HEK293 (cell line): ENCODE data around the gene PTPN20.
A peak's percentile ranks its signal among the peaks of the same experiment; 100 is the strongest.

ENCODE experiments used
- CTCF ChIA-PET: fragments of 350-600 bp; formaldehyde crosslinking; extraction: SDS; loops from one replicate; lab custom pipeline; 2021; ENCODE audit warnings: antibody characterized with exemption; lab: Yijun Ruan, JAX
- POLR2A ChIA-PET: fragments of 300-600 bp; formaldehyde crosslinking; extraction: SDS; loops from one replicate; lab custom pipeline; 2020; ENCODE audit warnings: antibody characterized with exemption, inconsistent platforms; lab: Yijun Ruan, JAX
- H3K27ac ChIP-seq: fragments of 200-500 bp; sonication (Bioruptor generic); 2 replicates; pipeline ENCODE4 v1.5.1; 2014; ENCODE audit warnings: low read depth, low read length, control low read depth, inconsistent platforms; ENCODE audit errors: extremely low read depth
- H3K36me3 ChIP-seq, 2 experiments: fragments of 200-500 bp in 1 of 2; sonication (Bioruptor generic) in 1 of 2; 1 replicate in 1 of 2; 2 replicates in 1 of 2; pipeline ENCODE4 v1.5.1; 2014 to 2017; ENCODE audit warnings: inconsistent platforms in 2 of 2, low read length in 2 of 2; ENCODE audit not compliant: control insufficient read depth in 2 of 2, insufficient read depth in 1 of 2
- H3K4me1 ChIP-seq: fragments of 200-500 bp; sonication (Bioruptor generic); 2 replicates; pipeline ENCODE4 v1.5.1; 2014; ENCODE audit warnings: mild to moderate bottlenecking, low read length, inconsistent platforms; ENCODE audit not compliant: control insufficient read depth, insufficient read depth
- H3K4me3 ChIP-seq: 2 replicates; pipeline ENCODE4 v1.5.1; 2011; ENCODE audit warnings: low read depth, mild to moderate bottlenecking, control low read depth, low read length, moderate library complexity
- H3K9me3 ChIP-seq: fragments of 200-500 bp; sonication (Bioruptor generic); 2 replicates; pipeline ENCODE4 v1.5.1; 2014; ENCODE audit warnings: low read depth, low read length, inconsistent platforms; ENCODE audit not compliant: control insufficient read depth, insufficient read depth
- BCL11B ChIP-seq: fragments of 450-650 bp; formaldehyde crosslinking; IDR thresholded peaks from 2 replicates; pipeline ENCODE4 v1.5.1; 2016; ENCODE audit warnings: low read depth, missing biosample characterization, missing genetic modification characterization
- GLI4 ChIP-seq: fragments of 450-650 bp; formaldehyde crosslinking; IDR thresholded peaks from 2 replicates; pipeline ENCODE4 v1.5.1; 2016; ENCODE audit warnings: missing biosample characterization, missing genetic modification characterization
- IKZF3 ChIP-seq: fragments of 450-650 bp; IDR thresholded peaks from 2 replicates; pipeline ENCODE4 v1.5.0; 2018; ENCODE audit warnings: missing biosample characterization, mild to moderate bottlenecking, missing genetic modification characterization, moderate library complexity
- KLF8 ChIP-seq: fragments of 450-650 bp; formaldehyde crosslinking; IDR thresholded peaks from 2 replicates; pipeline ENCODE4 v1.5.1; 2016; ENCODE audit warnings: missing biosample characterization, missing genetic modification characterization
- SCRT2 ChIP-seq: fragments of 450-650 bp; formaldehyde crosslinking; IDR thresholded peaks from 2 replicates; pipeline ENCODE4 v1.5.1; 2016; ENCODE audit warnings: missing biosample characterization, missing genetic modification characterization
- SP3 ChIP-seq: fragments of 450-650 bp; formaldehyde crosslinking; IDR thresholded peaks from 2 replicates; pipeline ENCODE4 v1.5.1; 2016; ENCODE audit warnings: missing biosample characterization, missing genetic modification characterization
- ZNF10 ChIP-seq: fragments of 450-650 bp; formaldehyde crosslinking; IDR thresholded peaks from 2 replicates; pipeline ENCODE4 v1.5.1; 2017; ENCODE audit warnings: missing biosample characterization, missing genetic modification characterization
- ZNF114 ChIP-seq: fragments of 450-650 bp; formaldehyde crosslinking; IDR thresholded peaks from 2 replicates; pipeline ENCODE4 v1.5.0; 2017; ENCODE audit warnings: missing biosample characterization, missing genetic modification characterization
- ZNF146 ChIP-seq: fragments of 450-650 bp; formaldehyde crosslinking; IDR thresholded peaks from 2 replicates; pipeline ENCODE4 v1.5.1; 2016; ENCODE audit warnings: missing biosample characterization, missing genetic modification characterization
- ZNF274 ChIP-seq, 2 experiments: fragments of 200-500 bp in 1 of 2; fragments of 450-650 bp in 1 of 2; sonication (Bioruptor generic) in 1 of 2; formaldehyde crosslinking in 1 of 2; IDR thresholded peaks; 2 replicates each; pipeline versions ENCODE4 v1.5.1 to v1.6.1; 2014 to 2016; ENCODE audit warnings: borderline replicate concordance in 1 of 2, inconsistent platforms in 1 of 2, low read length in 1 of 2, missing biosample characterization in 1 of 2, missing genetic modification characterization in 1 of 2
- ZNF311 ChIP-seq: fragments of 450-650 bp; formaldehyde crosslinking; IDR thresholded peaks from 2 replicates; pipeline ENCODE4 v1.5.1; 2017; ENCODE audit warnings: missing biosample characterization, missing genetic modification characterization, borderline replicate concordance
- ZNF558 ChIP-seq: fragments of 450-650 bp; formaldehyde crosslinking; IDR thresholded peaks from 2 replicates; pipeline ENCODE4 v1.5.1; 2016; ENCODE audit warnings: missing biosample characterization, missing genetic modification characterization
- ZNF747 ChIP-seq: fragments of 450-650 bp; formaldehyde crosslinking; IDR thresholded peaks from 2 replicates; pipeline ENCODE4 v1.5.1; 2016; ENCODE audit warnings: missing biosample characterization, missing genetic modification characterization
- ZNF776 ChIP-seq: fragments of 450-650 bp; formaldehyde crosslinking; IDR thresholded peaks from 2 replicates; pipeline ENCODE4 v1.5.0; 2017; ENCODE audit warnings: missing biosample characterization, missing genetic modification characterization, borderline replicate concordance
- TF ChIP-seq, protein P1 (sequence below): fragments of 450-650 bp; formaldehyde crosslinking; IDR thresholded peaks from 2 replicates; pipeline ENCODE4 v1.5.1; 2017; ENCODE audit warnings: missing biosample characterization, missing genetic modification characterization
- TF ChIP-seq, protein P2 (sequence below): IDR thresholded peaks from 2 replicates; pipeline ENCODE4 v1.6.1; 2011; ENCODE audit warnings: mild to moderate bottlenecking, low read depth, low read length, borderline replicate concordance
- TF ChIP-seq, protein P3 (sequence below): fragments of 450-650 bp; formaldehyde crosslinking; IDR thresholded peaks from 2 replicates; pipeline ENCODE4 v1.5.1; 2016; ENCODE audit warnings: missing biosample characterization, missing genetic modification characterization
- TF ChIP-seq, protein P4 (sequence below): fragments of 450-650 bp; formaldehyde crosslinking; IDR thresholded peaks from 2 replicates; pipeline ENCODE4 v1.5.1; 2016; ENCODE audit warnings: missing biosample characterization, missing genetic modification characterization

The PTPN20 gene

DNA sequence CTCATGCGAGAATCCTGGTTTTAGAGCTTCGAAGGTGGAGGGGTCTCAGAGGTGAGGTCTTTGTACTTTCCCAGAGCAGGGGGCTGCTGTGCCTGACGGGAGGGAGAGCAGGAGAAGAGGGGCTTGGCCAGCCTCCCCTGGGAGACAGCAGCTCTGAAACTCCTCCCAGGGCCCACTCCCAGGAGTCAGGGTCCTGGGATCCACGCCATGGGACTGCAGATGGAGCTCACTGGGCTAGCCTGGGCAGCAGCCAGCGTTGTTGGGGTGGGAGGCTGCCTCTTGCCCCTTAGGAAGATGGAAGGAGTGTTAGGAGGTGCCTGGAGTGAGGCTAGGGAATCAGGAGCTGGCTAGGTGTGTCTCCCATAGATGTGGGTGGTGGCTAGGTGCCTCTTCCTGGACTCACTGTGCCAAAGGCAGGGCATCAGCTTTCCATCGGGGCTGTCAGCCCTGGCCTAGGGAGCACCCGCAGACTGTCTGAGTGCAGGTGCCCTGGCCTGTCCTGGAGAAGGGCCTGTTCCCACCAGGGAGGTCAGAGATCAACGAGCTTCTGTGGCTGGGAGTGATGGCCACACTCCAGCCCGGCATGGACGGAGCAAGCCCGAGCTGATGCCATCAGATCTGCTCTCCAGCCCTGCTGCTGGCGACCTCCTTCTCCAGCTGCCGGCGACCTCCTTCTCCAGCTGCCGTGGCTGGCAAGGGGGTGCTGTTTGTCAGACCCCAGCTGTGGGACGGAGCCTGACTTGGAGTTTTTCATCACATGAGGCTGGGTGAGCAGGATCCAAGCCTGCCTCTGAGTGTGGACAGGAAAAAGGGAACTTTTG is 111.3 kb downstream of the PTPN20 start (continued):
- TF ChIP-seq ZNF747 (tag by site-specific recombination), result no peak
- TF ChIP-seq KLF8 (tag by site-specific recombination), result no peak
- TF ChIP-seq, protein P1, sequence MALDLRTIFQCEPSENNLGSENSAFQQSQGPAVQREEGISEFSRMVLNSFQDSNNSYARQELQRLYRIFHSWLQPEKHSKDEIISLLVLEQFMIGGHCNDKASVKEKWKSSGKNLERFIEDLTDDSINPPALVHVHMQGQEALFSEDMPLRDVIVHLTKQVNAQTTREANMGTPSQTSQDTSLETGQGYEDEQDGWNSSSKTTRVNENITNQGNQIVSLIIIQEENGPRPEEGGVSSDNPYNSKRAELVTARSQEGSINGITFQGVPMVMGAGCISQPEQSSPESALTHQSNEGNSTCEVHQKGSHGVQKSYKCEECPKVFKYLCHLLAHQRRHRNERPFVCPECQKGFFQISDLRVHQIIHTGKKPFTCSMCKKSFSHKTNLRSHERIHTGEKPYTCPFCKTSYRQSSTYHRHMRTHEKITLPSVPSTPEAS (tag by site-specific recombination), result no peak
- TF ChIP-seq SP3 (tag by site-specific recombination), result no peak
- no peak for TF ChIP-seq ZNF274 (IDR thresholded peaks at IDR 0.05; ENCODE audit: low read length)
- no peak for TF ChIP-seq ZNF274 (tag by site-specific recombination; IDR thresholded peaks at IDR 0.05; ENCODE audit: borderline replicate concordance)
- TF ChIP-seq, protein P2, sequence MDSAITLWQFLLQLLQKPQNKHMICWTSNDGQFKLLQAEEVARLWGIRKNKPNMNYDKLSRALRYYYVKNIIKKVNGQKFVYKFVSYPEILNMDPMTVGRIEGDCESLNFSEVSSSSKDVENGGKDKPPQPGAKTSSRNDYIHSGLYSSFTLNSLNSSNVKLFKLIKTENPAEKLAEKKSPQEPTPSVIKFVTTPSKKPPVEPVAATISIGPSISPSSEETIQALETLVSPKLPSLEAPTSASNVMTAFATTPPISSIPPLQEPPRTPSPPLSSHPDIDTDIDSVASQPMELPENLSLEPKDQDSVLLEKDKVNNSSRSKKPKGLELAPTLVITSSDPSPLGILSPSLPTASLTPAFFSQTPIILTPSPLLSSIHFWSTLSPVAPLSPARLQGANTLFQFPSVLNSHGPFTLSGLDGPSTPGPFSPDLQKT, result no peak

DNA sequence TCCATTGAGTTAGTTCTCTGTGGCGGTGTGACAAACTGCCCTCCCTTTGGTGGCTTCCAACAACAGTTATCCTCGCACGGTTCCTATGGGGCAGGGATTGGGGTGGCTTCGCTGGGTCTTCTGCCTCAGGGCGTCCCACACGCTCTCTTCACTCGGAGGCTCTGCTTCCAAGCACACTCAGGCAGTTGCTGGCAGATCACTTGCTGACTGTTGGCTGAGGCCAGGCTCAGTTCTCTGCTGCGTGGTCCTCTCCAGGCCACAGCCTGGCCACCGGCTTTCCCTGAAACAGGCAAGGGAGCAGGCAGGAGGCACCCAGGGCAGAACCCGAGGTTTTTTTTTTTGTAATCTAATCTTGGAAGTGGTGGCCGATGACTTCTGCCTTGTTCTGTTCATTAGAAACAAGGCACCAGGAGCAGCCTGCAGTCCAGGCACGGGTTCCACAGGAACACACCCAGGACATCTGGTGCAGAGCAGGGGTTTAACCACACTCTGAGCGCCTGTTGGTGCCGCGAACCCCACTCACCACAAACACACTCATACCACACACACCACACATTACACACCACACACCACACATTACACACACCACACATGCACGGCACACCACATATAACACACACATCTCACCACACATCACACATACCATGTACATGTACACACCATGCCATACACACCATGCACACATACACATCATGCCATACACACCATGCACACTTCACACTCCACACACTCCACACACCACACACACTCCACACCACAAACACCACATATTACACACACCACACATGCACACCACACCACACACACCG is 112.2 kb downstream of the PTPN20 start:
- no peaks in the 10 kb centered on the region for H3K9me3 ChIP-seq
- H3K27ac ChIP-seq, result no peak overlapping the region
- no peak overlapping the region for H3K4me3 ChIP-seq
- ChIA-PET POLR2A (no interaction called here), CTCF (interaction anchor here (0.9 to 4.3 kb wide), 10 partner anchors 10 to 341 kb away, joined by 3 to 83 read pairs (median 8); no protein-coding TSS in a partner anchor)
- H3K4me1 ChIP-seq, result no peaks in the 10 kb centered on the region
- no peaks in the 10 kb centered on the region for H3K36me3 ChIP-seq
- TF ChIP-seq ZNF146 (tag by site-specific recombination) (no peak), GLI4 (tag by site-specific recombination) (0 out of 2 replicates have a peak, but pooled peaks have one; percentile 63)
- TF ChIP-seq, protein P3, sequence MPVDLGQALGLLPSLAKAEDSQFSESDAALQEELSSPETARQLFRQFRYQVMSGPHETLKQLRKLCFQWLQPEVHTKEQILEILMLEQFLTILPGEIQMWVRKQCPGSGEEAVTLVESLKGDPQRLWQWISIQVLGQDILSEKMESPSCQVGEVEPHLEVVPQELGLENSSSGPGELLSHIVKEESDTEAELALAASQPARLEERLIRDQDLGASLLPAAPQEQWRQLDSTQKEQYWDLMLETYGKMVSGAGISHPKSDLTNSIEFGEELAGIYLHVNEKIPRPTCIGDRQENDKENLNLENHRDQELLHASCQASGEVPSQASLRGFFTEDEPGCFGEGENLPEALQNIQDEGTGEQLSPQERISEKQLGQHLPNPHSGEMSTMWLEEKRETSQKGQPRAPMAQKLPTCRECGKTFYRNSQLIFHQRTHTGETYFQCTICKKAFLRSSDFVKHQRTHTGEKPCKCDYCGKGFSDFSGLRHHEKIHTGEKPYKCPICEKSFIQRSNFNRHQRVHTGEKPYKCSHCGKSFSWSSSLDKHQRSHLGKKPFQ (tag by site-specific recombination), result peak; percentile 90; the same call in 1 of the 2 replicates
- TF ChIP-seq, protein P4, sequence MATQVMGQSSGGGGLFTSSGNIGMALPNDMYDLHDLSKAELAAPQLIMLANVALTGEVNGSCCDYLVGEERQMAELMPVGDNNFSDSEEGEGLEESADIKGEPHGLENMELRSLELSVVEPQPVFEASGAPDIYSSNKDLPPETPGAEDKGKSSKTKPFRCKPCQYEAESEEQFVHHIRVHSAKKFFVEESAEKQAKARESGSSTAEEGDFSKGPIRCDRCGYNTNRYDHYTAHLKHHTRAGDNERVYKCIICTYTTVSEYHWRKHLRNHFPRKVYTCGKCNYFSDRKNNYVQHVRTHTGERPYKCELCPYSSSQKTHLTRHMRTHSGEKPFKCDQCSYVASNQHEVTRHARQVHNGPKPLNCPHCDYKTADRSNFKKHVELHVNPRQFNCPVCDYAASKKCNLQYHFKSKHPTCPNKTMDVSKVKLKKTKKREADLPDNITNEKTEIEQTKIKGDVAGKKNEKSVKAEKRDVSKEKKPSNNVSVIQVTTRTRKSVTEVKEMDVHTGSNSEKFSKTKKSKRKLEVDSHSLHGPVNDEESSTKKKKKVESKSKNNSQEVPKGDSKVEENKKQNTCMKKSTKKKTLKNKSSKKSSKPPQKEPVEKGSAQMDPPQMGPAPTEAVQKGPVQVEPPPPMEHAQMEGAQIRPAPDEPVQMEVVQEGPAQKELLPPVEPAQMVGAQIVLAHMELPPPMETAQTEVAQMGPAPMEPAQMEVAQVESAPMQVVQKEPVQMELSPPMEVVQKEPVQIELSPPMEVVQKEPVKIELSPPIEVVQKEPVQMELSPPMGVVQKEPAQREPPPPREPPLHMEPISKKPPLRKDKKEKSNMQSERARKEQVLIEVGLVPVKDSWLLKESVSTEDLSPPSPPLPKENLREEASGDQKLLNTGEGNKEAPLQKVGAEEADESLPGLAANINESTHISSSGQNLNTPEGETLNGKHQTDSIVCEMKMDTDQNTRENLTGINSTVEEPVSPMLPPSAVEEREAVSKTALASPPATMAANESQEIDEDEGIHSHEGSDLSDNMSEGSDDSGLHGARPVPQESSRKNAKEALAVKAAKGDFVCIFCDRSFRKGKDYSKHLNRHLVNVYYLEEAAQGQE (tag by site-specific recombination), result no peak

DNA sequence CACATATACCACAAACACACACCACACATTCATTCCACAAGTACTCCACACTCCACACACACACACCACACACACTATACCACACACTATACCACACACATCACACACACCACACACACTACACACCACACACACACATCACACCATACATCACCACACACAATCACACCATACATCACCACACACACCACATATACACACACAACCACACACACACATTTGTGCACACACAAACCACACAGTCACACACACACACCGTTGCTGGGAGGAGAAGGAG is 112.8 kb downstream of the PTPN20 start:
- POLR2A ChIA-PET, result no interaction called here
- H3K4me1 ChIP-seq, result no peaks in the 10 kb centered on the region
- no peak overlapping the region for H3K27ac ChIP-seq
- H3K4me3 ChIP-seq, result no peak overlapping the region
- H3K36me3 ChIP-seq, result no peaks in the 10 kb centered on the region
- CTCF ChIA-PET, result interaction anchor here (0.6 to 4.3 kb wide), 21 partner anchors 11 to 340 kb away, joined by 3 to 83 read pairs (median 5); partner anchors contain the start of gene GDF10
- no peaks in the 10 kb centered on the region for H3K9me3 ChIP-seq
- TF ChIP-seq ZNF10 (tag by site-specific recombination) (no peak), SCRT2 (tag by site-specific recombination) (no peak), BCL11B (tag by site-specific recombination) (no peak), ZNF558 (tag by site-specific recombination) (no peak), ZNF776 (tag by site-specific recombination) (peak; percentile 81; the same call in 1 of the 2 replicates), ZNF274 (IDR thresholded peaks at IDR 0.05; ENCODE audit: low read length) (no peak), ZNF274 (tag by site-specific recombination; IDR thresholded peaks at IDR 0.05; ENCODE audit: borderline replicate concordance) (0 out of 2 replicates have a peak, but pooled peaks have one; percentile 66), IKZF3 (tag by site-specific recombination) (no peak), ZNF114 (tag by site-specific recombination) (0 out of 2 replicates have a peak, but pooled peaks have one; percentile 72), ZNF311 (0 out of 2 replicates have a peak, but pooled peaks have one; percentile 24)
- TF ChIP-seq, protein P3 (tag by site-specific recombination), result peak; percentile 69; the same call in 1 of the 2 replicates
